ENCODE data around the gene ZBTB7A. TPM values are rescaled to one million over a fixed set of nuclear protein-coding genes. Genes with fewer than 3 reads are reported as not detected.

ZBTB7A gene
- total RNA-seq, 1 donor from 2014 or later, result 14.5 TPM

- Mint-ChIP-seq H3K4me1 (ENCODE audit: unreplicated experiment) (peaks cover 5% of the 10 kb centered on the region), H3K36me3 (ENCODE audit: low read depth, unreplicated experiment) (peaks cover 25% of the 10 kb centered on the region), H3K4me3 (ENCODE audit: unreplicated experiment) (no peak overlapping the region), H3K27me3 (ENCODE audit: unreplicated experiment) (peaks cover 15% of the 10 kb centered on the region), H3K27ac (ENCODE audit: unreplicated experiment) (no peak overlapping the region), H3K9me3 (ENCODE audit: unreplicated experiment) (no peaks in the 10 kb centered on the region)
- TF ChIP-seq CTCF (IDR thresholded peaks at IDR 0.05; ENCODE audit: unreplicated experiment), result no peak
- DNase-seq (ENCODE audit: low spot score), result no peak
Measured at GRCh38 chr19:4054441-4055208, 12.1 kb downstream of the ZBTB7A start.

DNA sequence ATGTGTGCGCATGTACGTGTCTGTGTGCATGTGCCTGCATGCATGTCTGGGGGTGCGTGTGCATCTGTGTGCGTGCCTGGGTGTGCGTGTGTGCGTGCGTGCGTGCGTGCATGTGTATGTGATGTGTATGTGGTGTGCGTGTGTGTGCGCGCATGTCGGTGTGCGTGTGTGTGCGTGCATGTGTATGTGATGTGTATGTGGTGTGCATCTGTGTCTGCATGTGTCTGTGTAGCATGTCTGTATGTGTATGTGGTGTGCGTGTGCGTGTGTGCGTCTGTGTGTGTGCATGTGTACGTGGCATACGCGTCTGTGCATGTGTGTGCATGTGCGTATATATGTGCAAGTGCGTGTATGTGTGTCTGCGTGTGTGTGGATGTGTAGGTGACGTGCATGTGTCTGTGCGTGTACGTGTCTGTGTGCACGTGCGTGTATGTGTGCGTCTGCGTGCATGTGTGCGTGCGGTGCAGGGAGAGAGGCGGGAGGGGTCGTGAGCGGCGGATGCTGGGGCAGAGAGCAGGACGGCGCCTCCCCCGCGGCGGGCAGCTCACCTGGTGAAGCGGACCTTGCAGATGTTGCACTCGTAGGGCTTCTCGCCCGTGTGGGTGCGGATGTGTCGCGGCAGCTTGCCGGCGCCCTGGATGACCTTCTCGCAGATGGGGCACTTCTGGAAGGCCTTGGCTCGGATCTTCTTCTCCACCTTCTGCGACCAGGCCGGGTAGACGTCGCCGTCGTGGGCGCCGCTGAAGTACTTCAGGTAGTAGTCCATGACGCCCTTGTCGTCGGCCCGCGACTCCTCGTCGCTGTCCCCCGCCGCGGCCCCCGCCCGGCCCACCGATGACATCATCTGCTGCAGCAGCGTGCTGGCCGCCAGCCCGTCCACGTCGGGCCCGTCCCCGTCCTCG lies 13.0 kb downstream of the ZBTB7A start:
- Mint-ChIP-seq H3K4me1 (ENCODE audit: unreplicated experiment) (peaks cover 5% of the 10 kb centered on the region), H3K9me3 (ENCODE audit: unreplicated experiment) (no peaks in the 10 kb centered on the region), H3K27ac (ENCODE audit: unreplicated experiment) (peak overlapping the region; percentile 81), H3K4me3 (ENCODE audit: unreplicated experiment) (peak overlapping the region; percentile 68), H3K36me3 (ENCODE audit: low read depth, unreplicated experiment) (peaks cover 25% of the 10 kb centered on the region), H3K27me3 (ENCODE audit: unreplicated experiment) (peaks cover 16% of the 10 kb centered on the region)
- no peak for DNase-seq (ENCODE audit: low spot score)
- no peak for TF ChIP-seq CTCF (IDR thresholded peaks at IDR 0.05; ENCODE audit: unreplicated experiment)

GRCh38 chr19:4052993-4053422 lies 13.7 kb downstream of the ZBTB7A start:
- Mint-ChIP-seq H3K9me3 (ENCODE audit: unreplicated experiment) (no peaks in the 10 kb centered on the region), H3K4me1 (ENCODE audit: unreplicated experiment) (peaks cover 5% of the 10 kb centered on the region), H3K27me3 (ENCODE audit: unreplicated experiment) (peaks cover 16% of the 10 kb centered on the region), H3K4me3 (ENCODE audit: unreplicated experiment) (peak overlapping the region; percentile 68), H3K36me3 (ENCODE audit: low read depth, unreplicated experiment) (peaks cover 25% of the 10 kb centered on the region), H3K27ac (ENCODE audit: unreplicated experiment) (no peak overlapping the region)
- DNase-seq (ENCODE audit: low spot score), result no peak
- no peak for TF ChIP-seq CTCF (IDR thresholded peaks at IDR 0.05; ENCODE audit: unreplicated experiment)

DNA sequence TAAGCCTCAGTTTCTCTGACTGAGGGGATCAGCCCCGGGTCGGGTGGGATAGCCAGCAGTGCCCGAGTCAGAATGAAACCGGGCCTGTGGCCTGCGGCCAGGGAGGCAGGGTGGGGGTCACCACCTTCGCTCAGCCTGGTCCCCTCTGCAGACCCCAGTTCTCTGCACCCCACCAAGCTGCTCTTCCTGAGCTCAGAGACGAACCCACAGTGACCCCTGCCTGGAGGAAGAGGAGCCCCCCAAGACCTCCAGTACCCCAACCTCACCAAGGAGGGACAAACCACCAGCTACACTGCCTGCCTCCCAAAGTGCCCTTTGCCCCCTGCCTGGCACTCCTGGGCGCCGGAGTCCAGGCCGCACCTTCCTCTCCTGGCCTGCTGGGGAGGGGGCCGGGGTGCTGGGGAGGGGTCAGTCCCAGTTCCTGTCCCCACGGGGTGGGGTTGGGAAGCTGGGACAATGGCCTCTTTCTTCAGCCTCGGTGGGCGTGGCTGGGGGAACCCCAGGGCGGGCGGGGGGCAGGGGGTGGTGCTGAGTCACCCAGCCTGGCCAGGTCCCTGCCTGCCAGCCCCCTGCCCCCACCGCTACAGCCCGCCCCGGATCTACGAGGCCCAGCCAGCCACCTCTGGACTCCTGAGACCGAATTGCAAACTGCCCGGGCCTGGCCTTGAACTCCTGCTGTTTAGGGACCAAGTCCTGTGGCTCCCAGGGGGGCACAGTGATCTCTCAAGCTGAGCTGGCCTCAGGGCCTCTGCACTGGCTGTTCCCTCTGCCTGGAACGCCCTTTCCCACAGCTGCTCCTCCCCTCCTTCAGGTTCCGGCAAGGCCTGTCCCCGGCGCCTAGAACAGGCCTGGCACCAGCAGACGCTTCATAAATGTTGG lies 14.3 kb downstream of the ZBTB7A start:
- no peak for DNase-seq (ENCODE audit: low spot score)
- TF ChIP-seq CTCF (IDR thresholded peaks at IDR 0.05; ENCODE audit: unreplicated experiment), result no peak
- H3K4me3 Mint-ChIP-seq (ENCODE audit: unreplicated experiment), result no peak overlapping the region
- H3K36me3 Mint-ChIP-seq (ENCODE audit: low read depth, unreplicated experiment), result peaks cover 25% of the 10 kb centered on the region
- no peak overlapping the region for H3K27ac Mint-ChIP-seq (ENCODE audit: unreplicated experiment)
- H3K27me3 Mint-ChIP-seq (ENCODE audit: unreplicated experiment), result peaks cover 15% of the 10 kb centered on the region
- H3K4me1 Mint-ChIP-seq (ENCODE audit: unreplicated experiment), result peaks cover 5% of the 10 kb centered on the region
- no peaks in the 10 kb centered on the region for H3K9me3 Mint-ChIP-seq (ENCODE audit: unreplicated experiment)
